ENCODE data around the gene MYO3B.

DNA sequence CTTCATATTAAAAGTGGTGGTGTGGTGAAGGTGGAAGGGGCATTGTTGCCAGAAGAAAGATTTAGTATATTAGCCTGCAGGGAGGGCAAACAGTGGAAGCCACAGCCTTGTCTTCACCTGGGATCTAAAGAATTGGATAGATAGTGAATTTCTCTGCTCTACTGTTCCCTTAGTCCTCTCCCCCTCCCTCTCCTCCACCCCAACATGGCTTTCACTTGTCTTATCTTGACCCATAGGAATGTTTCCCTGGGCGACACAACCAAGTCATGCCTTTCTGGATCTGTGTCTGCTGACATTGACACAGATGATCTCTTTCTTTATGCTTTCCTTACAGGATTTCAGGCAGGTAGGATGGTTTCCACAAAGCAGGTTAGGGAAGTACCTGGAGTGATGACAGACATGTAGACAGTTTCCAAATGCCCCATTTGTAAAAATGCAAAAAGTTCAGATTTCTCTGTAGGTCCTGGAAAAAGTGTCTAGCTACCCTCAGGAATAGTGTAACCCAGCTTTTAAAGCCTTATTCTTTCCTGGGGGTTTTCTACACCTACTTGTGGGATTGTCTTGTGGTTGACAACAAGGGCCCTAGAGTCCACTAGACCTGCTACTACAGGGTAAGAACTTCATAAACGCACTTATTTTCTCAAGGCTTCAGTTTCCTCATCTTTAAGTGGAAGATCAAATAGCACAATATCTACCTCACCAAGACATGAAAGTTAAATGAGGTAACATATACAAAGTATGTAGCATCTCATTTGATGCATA is 353.0 kb downstream of the MYO3B start:
- TF ChIP-seq, protein P1, sequence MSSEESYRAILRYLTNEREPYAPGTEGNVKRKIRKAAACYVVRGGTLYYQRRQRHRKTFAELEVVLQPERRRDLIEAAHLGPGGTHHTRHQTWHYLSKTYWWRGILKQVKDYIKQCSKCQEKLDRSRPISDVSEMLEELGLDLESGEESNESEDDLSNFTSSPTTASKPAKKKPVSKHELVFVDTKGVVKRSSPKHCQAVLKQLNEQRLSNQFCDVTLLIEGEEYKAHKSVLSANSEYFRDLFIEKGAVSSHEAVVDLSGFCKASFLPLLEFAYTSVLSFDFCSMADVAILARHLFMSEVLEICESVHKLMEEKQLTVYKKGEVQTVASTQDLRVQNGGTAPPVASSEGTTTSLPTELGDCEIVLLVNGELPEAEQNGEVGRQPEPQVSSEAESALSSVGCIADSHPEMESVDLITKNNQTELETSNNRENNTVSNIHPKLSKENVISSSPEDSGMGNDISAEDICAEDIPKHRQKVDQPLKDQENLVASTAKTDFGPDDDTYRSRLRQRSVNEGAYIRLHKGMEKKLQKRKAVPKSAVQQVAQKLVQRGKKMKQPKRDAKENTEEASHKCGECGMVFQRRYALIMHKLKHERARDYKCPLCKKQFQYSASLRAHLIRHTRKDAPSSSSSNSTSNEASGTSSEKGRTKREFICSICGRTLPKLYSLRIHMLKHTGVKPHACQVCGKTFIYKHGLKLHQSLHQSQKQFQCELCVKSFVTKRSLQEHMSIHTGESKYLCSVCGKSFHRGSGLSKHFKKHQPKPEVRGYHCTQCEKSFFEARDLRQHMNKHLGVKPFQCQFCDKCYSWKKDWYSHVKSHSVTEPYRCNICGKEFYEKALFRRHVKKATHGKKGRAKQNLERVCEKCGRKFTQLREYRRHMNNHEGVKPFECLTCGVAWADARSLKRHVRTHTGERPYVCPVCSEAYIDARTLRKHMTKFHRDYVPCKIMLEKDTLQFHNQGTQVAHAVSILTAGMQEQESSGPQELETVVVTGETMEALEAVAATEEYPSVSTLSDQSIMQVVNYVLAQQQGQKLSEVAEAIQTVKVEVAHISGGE (tag by site-specific recombination; conservative IDR thresholded peaks at IDR 0.05; ENCODE audit: low read depth) = no peak
- TF ChIP-seq, protein P2, sequence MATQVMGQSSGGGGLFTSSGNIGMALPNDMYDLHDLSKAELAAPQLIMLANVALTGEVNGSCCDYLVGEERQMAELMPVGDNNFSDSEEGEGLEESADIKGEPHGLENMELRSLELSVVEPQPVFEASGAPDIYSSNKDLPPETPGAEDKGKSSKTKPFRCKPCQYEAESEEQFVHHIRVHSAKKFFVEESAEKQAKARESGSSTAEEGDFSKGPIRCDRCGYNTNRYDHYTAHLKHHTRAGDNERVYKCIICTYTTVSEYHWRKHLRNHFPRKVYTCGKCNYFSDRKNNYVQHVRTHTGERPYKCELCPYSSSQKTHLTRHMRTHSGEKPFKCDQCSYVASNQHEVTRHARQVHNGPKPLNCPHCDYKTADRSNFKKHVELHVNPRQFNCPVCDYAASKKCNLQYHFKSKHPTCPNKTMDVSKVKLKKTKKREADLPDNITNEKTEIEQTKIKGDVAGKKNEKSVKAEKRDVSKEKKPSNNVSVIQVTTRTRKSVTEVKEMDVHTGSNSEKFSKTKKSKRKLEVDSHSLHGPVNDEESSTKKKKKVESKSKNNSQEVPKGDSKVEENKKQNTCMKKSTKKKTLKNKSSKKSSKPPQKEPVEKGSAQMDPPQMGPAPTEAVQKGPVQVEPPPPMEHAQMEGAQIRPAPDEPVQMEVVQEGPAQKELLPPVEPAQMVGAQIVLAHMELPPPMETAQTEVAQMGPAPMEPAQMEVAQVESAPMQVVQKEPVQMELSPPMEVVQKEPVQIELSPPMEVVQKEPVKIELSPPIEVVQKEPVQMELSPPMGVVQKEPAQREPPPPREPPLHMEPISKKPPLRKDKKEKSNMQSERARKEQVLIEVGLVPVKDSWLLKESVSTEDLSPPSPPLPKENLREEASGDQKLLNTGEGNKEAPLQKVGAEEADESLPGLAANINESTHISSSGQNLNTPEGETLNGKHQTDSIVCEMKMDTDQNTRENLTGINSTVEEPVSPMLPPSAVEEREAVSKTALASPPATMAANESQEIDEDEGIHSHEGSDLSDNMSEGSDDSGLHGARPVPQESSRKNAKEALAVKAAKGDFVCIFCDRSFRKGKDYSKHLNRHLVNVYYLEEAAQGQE (tag by site-specific recombination; IDR thresholded peaks at IDR 0.05) = no peak
- no peak for TF ChIP-seq OVOL3 (tag by site-specific recombination; IDR thresholded peaks at IDR 0.05)

Data from HEK293 (cell line).